ENCODE data around the gene CYGB.

DNA sequence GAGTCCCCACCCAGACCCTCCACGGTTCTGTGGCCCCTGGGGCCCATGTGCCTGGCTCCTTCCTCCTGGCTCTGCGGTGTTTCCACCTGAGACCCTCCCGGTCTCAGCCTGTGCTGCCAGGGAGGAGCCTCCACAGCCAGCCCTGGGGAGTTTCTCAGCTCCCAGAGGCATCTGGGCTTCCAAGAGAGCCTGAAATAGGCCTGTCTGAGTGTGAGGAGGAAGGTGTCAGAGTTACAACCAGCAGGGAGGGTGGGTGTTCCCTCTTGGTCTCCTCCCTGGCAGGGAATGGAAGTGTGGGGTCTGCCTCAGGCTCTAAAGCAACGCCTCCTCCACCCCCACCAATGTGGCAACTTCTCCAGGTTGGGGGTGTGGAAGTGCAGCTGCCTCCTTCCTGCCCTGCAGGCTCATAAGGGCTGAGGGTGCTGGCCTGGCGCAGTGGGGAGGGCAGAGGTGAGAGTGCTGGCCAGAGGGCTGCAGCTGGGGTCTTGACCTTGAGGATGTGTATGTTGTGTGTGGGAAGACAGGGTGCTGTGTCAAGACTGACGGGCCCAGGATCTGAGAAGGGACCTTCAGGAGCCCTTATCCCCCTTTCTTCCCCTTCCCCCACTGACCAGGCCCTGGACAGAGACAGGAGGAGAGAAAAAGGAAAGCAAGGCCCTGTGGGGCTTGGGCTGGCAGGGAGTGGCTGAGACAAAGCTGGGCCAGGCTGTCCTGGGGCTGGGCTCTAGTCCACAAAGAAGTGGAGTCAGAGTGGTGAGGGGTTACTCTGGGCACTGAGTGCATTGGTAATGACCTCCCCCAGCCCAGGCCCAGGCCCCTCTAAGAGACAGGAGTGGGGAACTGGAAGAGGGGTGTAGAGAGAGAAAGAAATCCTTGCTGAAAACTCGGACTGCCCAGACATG, 2.4 kb downstream of the CYGB start:
- TF ChIP-seq, protein P1, sequence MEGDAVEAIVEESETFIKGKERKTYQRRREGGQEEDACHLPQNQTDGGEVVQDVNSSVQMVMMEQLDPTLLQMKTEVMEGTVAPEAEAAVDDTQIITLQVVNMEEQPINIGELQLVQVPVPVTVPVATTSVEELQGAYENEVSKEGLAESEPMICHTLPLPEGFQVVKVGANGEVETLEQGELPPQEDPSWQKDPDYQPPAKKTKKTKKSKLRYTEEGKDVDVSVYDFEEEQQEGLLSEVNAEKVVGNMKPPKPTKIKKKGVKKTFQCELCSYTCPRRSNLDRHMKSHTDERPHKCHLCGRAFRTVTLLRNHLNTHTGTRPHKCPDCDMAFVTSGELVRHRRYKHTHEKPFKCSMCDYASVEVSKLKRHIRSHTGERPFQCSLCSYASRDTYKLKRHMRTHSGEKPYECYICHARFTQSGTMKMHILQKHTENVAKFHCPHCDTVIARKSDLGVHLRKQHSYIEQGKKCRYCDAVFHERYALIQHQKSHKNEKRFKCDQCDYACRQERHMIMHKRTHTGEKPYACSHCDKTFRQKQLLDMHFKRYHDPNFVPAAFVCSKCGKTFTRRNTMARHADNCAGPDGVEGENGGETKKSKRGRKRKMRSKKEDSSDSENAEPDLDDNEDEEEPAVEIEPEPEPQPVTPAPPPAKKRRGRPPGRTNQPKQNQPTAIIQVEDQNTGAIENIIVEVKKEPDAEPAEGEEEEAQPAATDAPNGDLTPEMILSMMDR (conservative IDR thresholded peaks at IDR 0.05; ENCODE audit: low read depth, low read length) = no peak
- no peak for TF ChIP-seq EZH2 (IDR thresholded peaks at IDR 0.05; ENCODE audit: borderline replicate concordance, low read depth, low read length, poor library complexity, severe bottlenecking)

Data from A673 (cell line).